H1 (cell line): ENCODE results near the gene CROCC. TPM values are rescaled to one million over a fixed set of nuclear protein-coding genes. Genes with fewer than 3 reads are reported as not detected.

Experiments
- CTCF ChIA-PET: fragments of 300-600 bp; sonication (Branson Sonifier 250); formaldehyde crosslinking; loops from one replicate; lab custom pipeline; 2021; ENCODE audit not compliant: partially characterized antibody; lab: Charles Lee
- POLR2A ChIA-PET: fragments of 300-600 bp; sonication (Branson Sonifier 250); formaldehyde crosslinking; loops from one replicate; lab custom pipeline; 2021; ENCODE audit warnings: inconsistent platforms; ENCODE audit not compliant: partially characterized antibody; lab: Charles Lee
- DNase-seq, 2 experiments: peaks; one replicate each; pipeline versions ENCODE4 v3.0.0 to v3.0.0-alpha.2; 2010 to 2022; ENCODE audit warnings: low spot score in 2 of 2, low read depth in 1 of 2, mixed read lengths in 1 of 2
- FAIRE-seq: peaks from 2 replicates; lab custom pipeline; 2011; peaks lifted over from hg19 to GRCh38; lab: Jason Lieb, UNC
- H2AFZ ChIP-seq: 2 replicates; pipeline ENCODE4 v1.8.1; 2012; ENCODE audit warnings: low read length, inconsistent platforms
- H2AK5ac ChIP-seq: 2 replicates; pipeline ENCODE4 v1.6.1; 2013; ENCODE audit warnings: low read depth, low read length
- H2BK120ac ChIP-seq: replicated peaks from 2 replicates; pipeline ENCODE3; 2013; ENCODE audit warnings: low read depth, low read length, inconsistent platforms
- H2BK12ac ChIP-seq: 2 replicates; pipeline ENCODE4 v1.6.1; 2013; ENCODE audit warnings: low read depth, low read length
- H2BK15ac ChIP-seq: 2 replicates; pipeline ENCODE4 v1.6.1; 2013; ENCODE audit warnings: low read length
- H2BK20ac ChIP-seq: 2 replicates; pipeline ENCODE4 v1.6.1; 2013; ENCODE audit warnings: low read length
- H2BK5ac ChIP-seq: 2 replicates; pipeline ENCODE4 v1.6.1; 2013; ENCODE audit warnings: low read depth, low read length
- H3K14ac ChIP-seq: 2 replicates; pipeline ENCODE4 v1.6.1; 2013; ENCODE audit warnings: inconsistent platforms; ENCODE audit not compliant: insufficient read length
- H3K18ac ChIP-seq: 2 replicates; pipeline ENCODE4 v1.6.1; 2013; ENCODE audit warnings: low read length; ENCODE audit errors: extremely low read depth
- H3K23ac ChIP-seq: 2 replicates; pipeline ENCODE4 v1.6.1; 2013; ENCODE audit warnings: inconsistent platforms; ENCODE audit not compliant: insufficient read length
- H3K23me2 ChIP-seq: 2 replicates; pipeline ENCODE4 v1.6.1; 2013; ENCODE audit warnings: low read depth, low read length
- H3K27ac ChIP-seq: 2 replicates; pipeline ENCODE4 v1.6.1; 2011; ENCODE audit warnings: low read depth, low read length, inconsistent platforms
- H3K27me3 ChIP-seq, 4 experiments: replicated peaks in 1 of 4; 1 replicate in 1 of 4; 2 replicates in 3 of 4; pipeline versions ENCODE4 v1.6.1 to v1.8.1; 2011 to 2013; ENCODE audit warnings: low read length in 3 of 4, mild to moderate bottlenecking in 3 of 4, inconsistent platforms in 2 of 4, mixed read lengths in 2 of 4, moderate library complexity in 1 of 4; ENCODE audit not compliant: control insufficient read depth in 3 of 4, insufficient read depth in 3 of 4; ENCODE audit errors: extremely low read depth in 1 of 4
- H3K36me3 ChIP-seq, 4 experiments: 2 replicates each; pipeline versions ENCODE4 v1.6.1 to v1.8.1; 2011 to 2013; ENCODE audit warnings: mild to moderate bottlenecking in 4 of 4, low read length in 3 of 4, moderate library complexity in 2 of 4, control low read depth in 1 of 4, inconsistent platforms in 1 of 4; ENCODE audit not compliant: insufficient read depth in 4 of 4, control insufficient read depth in 2 of 4
- H3K4ac ChIP-seq: replicated peaks from 2 replicates; pipeline ENCODE3; 2013; ENCODE audit warnings: low read length, low read depth, mixed read lengths, inconsistent platforms; ENCODE audit not compliant: insufficient read length
- H3K4me1 ChIP-seq, 4 experiments: replicated peaks in 1 of 4; 1 replicate in 1 of 4; 2 replicates in 3 of 4; pipeline versions ENCODE4 v1.6.1 to v1.8.1; 2011 to 2013; ENCODE audit warnings: low read length in 3 of 4, inconsistent platforms in 2 of 4, mixed read lengths in 1 of 4; ENCODE audit not compliant: insufficient read depth in 4 of 4, control insufficient read depth in 3 of 4
- H3K4me2 ChIP-seq, 2 experiments: 2 replicates each; pipeline versions ENCODE4 v1.6.1 to v1.8.1; 2011 to 2013; ENCODE audit warnings: low read depth in 2 of 2, low read length in 2 of 2, control low read depth in 1 of 2, inconsistent platforms in 1 of 2, mild to moderate bottlenecking in 1 of 2; ENCODE audit not compliant: insufficient read depth in 1 of 2
- H3K4me3 ChIP-seq, 4 experiments: fragments of 200-600, 300-600 bp in 1 of 4; sonication (generic), shearing (Covaris generic), sonication (Bioruptor Twin) in 1 of 4; 2 replicates each; pipeline versions ENCODE4 v1.5.1 to v1.8.1; 2011 to 2016; ENCODE audit warnings: low read length in 4 of 4, low read depth in 3 of 4, control low read depth in 2 of 4, inconsistent platforms in 2 of 4, mild to moderate bottlenecking in 2 of 4, mixed read lengths in 1 of 4, moderate library complexity in 1 of 4; ENCODE audit not compliant: insufficient read depth in 2 of 4; ENCODE audit errors: extremely low read depth in 1 of 4
- H3K56ac ChIP-seq: replicated peaks from 2 replicates; pipeline ENCODE3; 2013; ENCODE audit warnings: low read depth, mild to moderate bottlenecking, mixed read lengths, low read length, inconsistent platforms; ENCODE audit not compliant: insufficient read length
- H3K79me1 ChIP-seq: 2 replicates; pipeline ENCODE4 v1.6.1; 2013; ENCODE audit warnings: low read depth, low read length, control low read depth
- H3K79me2 ChIP-seq, 2 experiments: 2 replicates each; pipeline versions ENCODE4 v1.6.1 to v1.8.1; 2012 to 2013; ENCODE audit warnings: low read length in 2 of 2, mild to moderate bottlenecking in 2 of 2, inconsistent platforms in 1 of 2; ENCODE audit not compliant: insufficient read depth in 2 of 2, control insufficient read depth in 1 of 2
- H3K9ac ChIP-seq, 4 experiments: replicated peaks in 1 of 4; 1 replicate in 1 of 4; 2 replicates in 3 of 4; pipeline versions ENCODE4 v1.6.1 to v1.8.1; 2011 to 2013; ENCODE audit warnings: low read depth in 3 of 4, low read length in 3 of 4, control low read depth in 2 of 4, mild to moderate bottlenecking in 2 of 4, moderate library complexity in 2 of 4, inconsistent platforms in 1 of 4; ENCODE audit errors: extremely low read depth in 1 of 4
- H3K9me3 ChIP-seq, 2 experiments: 2 replicates each; pipeline versions ENCODE4 v1.6.1 to v1.8.1; 2012 to 2013; ENCODE audit warnings: mild to moderate bottlenecking in 2 of 2, moderate library complexity in 2 of 2, control low read depth in 1 of 2, inconsistent platforms in 1 of 2, low read depth in 1 of 2, low read length in 1 of 2, mixed read lengths in 1 of 2; ENCODE audit not compliant: insufficient read depth in 2 of 2
- H4K20me1 ChIP-seq, 2 experiments: replicated peaks in 1 of 2; 2 replicates each; pipeline versions ENCODE3 to v1.8.1; 2011 to 2013; ENCODE audit warnings: inconsistent platforms in 2 of 2, low read length in 2 of 2, mild to moderate bottlenecking in 1 of 2; ENCODE audit not compliant: insufficient read depth in 2 of 2, control insufficient read depth in 1 of 2
- H4K5ac ChIP-seq: 2 replicates; pipeline ENCODE4 v1.6.1; 2013; ENCODE audit warnings: low read length, low read depth, mixed read lengths, inconsistent platforms; ENCODE audit not compliant: insufficient read length
- H4K8ac ChIP-seq: 2 replicates; pipeline ENCODE4 v1.8.0; 2013; ENCODE audit warnings: mild to moderate bottlenecking, moderate library complexity, low read length, inconsistent platforms; ENCODE audit not compliant: insufficient read depth; ENCODE audit errors: extremely low read depth
- H4K91ac ChIP-seq: replicated peaks from 2 replicates; pipeline ENCODE3; 2013; ENCODE audit warnings: low read length, mixed read lengths, inconsistent platforms; ENCODE audit not compliant: insufficient read length
- ASH2L ChIP-seq: fragments of 200-600, 300-600 bp; sonication (generic); IDR thresholded peaks from one replicate; pipeline ENCODE4 v1.7.1; 2017; ENCODE audit warnings: low read length
- CREB1 ChIP-seq: IDR thresholded peaks from 2 replicates; pipeline ENCODE4 v1.6.1; 2012; ENCODE audit warnings: inconsistent platforms
- E2F6 ChIP-seq: IDR thresholded peaks from 2 replicates; pipeline ENCODE4 v1.6.1; 2012; ENCODE audit warnings: inconsistent platforms
- KDM4A ChIP-seq: IDR thresholded peaks from one replicate; pipeline ENCODE4 v1.7.1; 2012; ENCODE audit warnings: low read depth, mild to moderate bottlenecking, moderate library complexity, low read length, inconsistent platforms; ENCODE audit not compliant: severe bottlenecking
- MAX ChIP-seq: IDR thresholded peaks from 2 replicates; pipeline ENCODE4 v1.6.1; 2012; ENCODE audit warnings: inconsistent platforms
- PHF8 ChIP-seq: fragments of 200-600 bp; sonication (generic); conservative IDR thresholded peaks from 2 replicates; pipeline ENCODE4 v1.7.1; 2012; ENCODE audit warnings: low read depth, mild to moderate bottlenecking, inconsistent platforms, low read length, moderate library complexity
- POLR2A ChIP-seq, 2 experiments: IDR thresholded peaks; 1 replicate in 1 of 2; 2 replicates in 1 of 2; pipeline ENCODE4 v1.6.1; 2011; ENCODE audit warnings: low read depth in 2 of 2, low read length in 2 of 2, mild to moderate bottlenecking in 2 of 2; ENCODE audit errors: control extremely low read depth in 1 of 2
- POLR2AphosphoS5 ChIP-seq: IDR thresholded peaks from 2 replicates; pipeline ENCODE4 v1.6.1; 2011; ENCODE audit warnings: low read depth, low read length
- SIX5 ChIP-seq: IDR thresholded peaks from 2 replicates; pipeline ENCODE4 v1.6.1; 2011; ENCODE audit warnings: mild to moderate bottlenecking, low read depth, low read length
- SUZ12 ChIP-seq: fragments of 200-600 bp; sonication (generic); IDR thresholded peaks from 2 replicates; pipeline ENCODE4 v1.6.1; 2012; ENCODE audit warnings: mild to moderate bottlenecking, inconsistent platforms, low read length, moderate library complexity, mixed read lengths
- WGBS, 2 experiments: shearing (Covaris generic) in 1 of 2; methylation state at CpG; one replicate each; pipeline versions ENCODE4 v1.1.6 to v1.1.7; 2013 to 2015; ENCODE audit warnings: low lambda C conversion rate in 2 of 2, mixed read lengths in 2 of 2, inconsistent platforms in 1 of 2, low coverage in 1 of 2, missing lambda C conversion rate in 1 of 2; ENCODE audit not compliant: insufficient replicate concordance in 2 of 2, insufficient coverage in 1 of 2, insufficient read length in 1 of 2; ENCODE audit errors: extremely low coverage in 1 of 2, missing lambda C conversion rate in 1 of 2; 5-methylcytosine and 5-hydroxymethylcytosine counted together
- polyA plus RNA-seq, 7 experiments: library from polyadenylated mRNA; depleted of rRNA in 3 of 7; stranded (reverse) in 5 of 7; unstranded in 2 of 7; fragments of >200 nt in 5 of 7; fragments of 200-250 nt in 2 of 7; gene quantifications; 1 replicate in 5 of 7; 2 replicates in 1 of 7; 4 replicates in 1 of 7; pipeline versions ENCODE4 v1.2.1 to v1.2.3, GENCODE V29; 2011 to 2013; ENCODE audit warnings: missing spikeins in 2 of 7, mixed read lengths in 2 of 7
- total RNA-seq: library from RNA; stranded (reverse); fragmentation: NEBNext Ultra II Directional; extraction: Animal tissue kit (Norgen Biotek cat#: 25700); gene quantifications from 2 replicates; pipeline ENCODE4 v1.2.1, GENCODE V29; 2021

The CROCC gene
- total and polyA plus RNA-seq, 2 of the 8 experiments (the other 6 are each of a cell fraction or from before 2014, with no cell fraction given): 12.1 to 39.5 TPM

GRCh38 chr1:17011439-17012307 lies 89.9 kb downstream of the CROCC start, which contains the start of gene ATP13A2:
Gene ATP13A2, minus strand, starts transcription at chr1:17011928. Its CDS starts 190 bp downstream, at chr1:17011738.
- Histone ChIP-seq H3K56ac (no peak within 1 kb of the TSS), H2BK15ac (peak within 1 kb of the TSS; percentile 97; the same call in 1 of the 2 replicates), H2BK120ac (no peak within 1 kb of the TSS), H3K4ac (peak within 1 kb of the TSS; percentile 87), H2AK5ac (no peak within 1 kb of the TSS), H2BK5ac (peak within 1 kb of the TSS; percentile 85; the same call in 1 of the 2 replicates), H3K27me3 (no peaks in the 10 kb centered on the region), H3K27ac (peak within 1 kb of the TSS; percentile 30; the same call in 1 of the 2 replicates), H4K91ac (peak within 1 kb of the TSS; percentile 86), H4K8ac (peak within 1 kb of the TSS; percentile 89), H3K4me3 (peak within 1 kb of the TSS; percentile 58 to 94 (median 78)), H3K14ac (no peak within 1 kb of the TSS), H3K9me3 (no peaks in the 10 kb centered on the region), H3K4me1 (peaks cover 24 to 47% (median 34%) of the 10 kb centered on the region in 4 experiments), H3K79me2 (peaks cover 0 to 4% of the 10 kb centered on the region in 2 experiments; a peak in 1 of 4 replicates), H2BK12ac (peak within 1 kb of the TSS; percentile 96; the same call in 1 of the 2 replicates), H3K36me3 (no peaks in the 10 kb centered on the region), H3K9ac (peak within 1 kb of the TSS in 1 of 4 experiments; percentile 56; a peak in 3 of 7 replicates), H3K23ac (no peak within 1 kb of the TSS), H4K20me1 (peaks cover 0 to 7% of the 10 kb centered on the region in 2 experiments), H2BK20ac (peak within 1 kb of the TSS; percentile 68), H3K18ac (peak within 1 kb of the TSS; percentile 34), H2AFZ (0 out of 2 replicates have a peak within 1 kb of the TSS, but pooled peaks have one; percentile 62), H4K5ac (peak within 1 kb of the TSS; percentile 45), H3K4me2 (peak within 1 kb of the TSS; percentile 55 to 82), H3K23me2 (peaks cover 5% of the 10 kb centered on the region; the same call in 1 of the 2 replicates), H3K79me1 (no peaks in the 10 kb centered on the region; the same call in 1 of the 2 replicates)
- ChIA-PET POLR2A (interaction anchor here (0.8 to 1.9 kb wide), 3 partner anchors 9 to 90 kb away, joined by 3 to 7 read pairs (median 5); partner anchors contain the start of gene CROCC), CTCF (interaction anchor here (0.6 to 3.9 kb wide), 8 partner anchors 11 to 627 kb away, joined by 3 to 31 read pairs (median 3); no protein-coding TSS in a partner anchor)
- FAIRE-seq: peak; percentile 57
- WGBS, 2 experiments: 2% methylated on average over 43 of the region's 94 CpGs; no CpG with 5 or more reads in 1 of the 2 experiments
- DNase-seq: peak; percentile 77 to 86
- TF ChIP-seq POLR2A (IDR thresholded peaks at IDR 0.05; ENCODE audit: control extremely low read depth in 1 of 2, low read depth in 2 of 2, low read length in 2 of 2) (peak in 1 of 2 experiments; percentile 34; a peak in 1 of 3 replicates), CREB1 (peak; percentile 77), E2F6 (no peak), ASH2L (peak; percentile 46), SUZ12 (no peak), POLR2AphosphoS5 (peak; percentile 31; the same call in 1 of the 2 replicates), PHF8 (peak; percentile 27; the same call in 1 of the 2 replicates), MAX (peak; percentile 61), SIX5 (peak; percentile 68), KDM4A (peak; percentile 96)
